HAP-1 (cell line): ENCODE results near the gene DRG2.

ENCODE experiments used
- DNase-seq, 2 experiments: peaks; one replicate each; pipeline ENCODE4 v3.0.0-alpha.2; 2016 to 2020; ENCODE audit warnings: low spot score in 2 of 2
- H3K27me3 ChIP-seq: fragments of 250-450 bp; sonication (Bioruptor Pico); 2 replicates; pipeline ENCODE4 v1.5.1; 2020; ENCODE audit warnings: low read depth, mild to moderate bottlenecking, moderate library complexity
- H3K36me3 ChIP-seq: fragments of 250-450 bp; sonication (Bioruptor Pico); replicated peaks from 2 replicates; pipeline ENCODE4 v1.5.1; 2020; ENCODE audit warnings: mild to moderate bottlenecking
- H3K4me1 ChIP-seq: fragments of 250-450 bp; sonication (Bioruptor Pico); 2 replicates; pipeline ENCODE4 v1.5.1; 2020; ENCODE audit warnings: mild to moderate bottlenecking
- H3K4me3 ChIP-seq: fragments of 250-450 bp; sonication (Bioruptor Pico); 2 replicates; pipeline ENCODE4 v1.5.1; 2020; ENCODE audit warnings: mild to moderate bottlenecking, moderate library complexity
- H3K9me3 ChIP-seq: fragments of 250-450 bp; sonication (Bioruptor Pico); 2 replicates; pipeline ENCODE4 v1.5.1; 2020; ENCODE audit warnings: mild to moderate bottlenecking, moderate library complexity
- in situ Hi-C: fragments of 300-500 bp; cut with MboI; formaldehyde crosslinking; loops from 3 replicates; pipeline ENCODE4 v1.14.3; 2020; ENCODE audit warnings: low sequenced_read_pairs, inconsistent platforms, mixed read lengths

DRG2 gene

DNA sequence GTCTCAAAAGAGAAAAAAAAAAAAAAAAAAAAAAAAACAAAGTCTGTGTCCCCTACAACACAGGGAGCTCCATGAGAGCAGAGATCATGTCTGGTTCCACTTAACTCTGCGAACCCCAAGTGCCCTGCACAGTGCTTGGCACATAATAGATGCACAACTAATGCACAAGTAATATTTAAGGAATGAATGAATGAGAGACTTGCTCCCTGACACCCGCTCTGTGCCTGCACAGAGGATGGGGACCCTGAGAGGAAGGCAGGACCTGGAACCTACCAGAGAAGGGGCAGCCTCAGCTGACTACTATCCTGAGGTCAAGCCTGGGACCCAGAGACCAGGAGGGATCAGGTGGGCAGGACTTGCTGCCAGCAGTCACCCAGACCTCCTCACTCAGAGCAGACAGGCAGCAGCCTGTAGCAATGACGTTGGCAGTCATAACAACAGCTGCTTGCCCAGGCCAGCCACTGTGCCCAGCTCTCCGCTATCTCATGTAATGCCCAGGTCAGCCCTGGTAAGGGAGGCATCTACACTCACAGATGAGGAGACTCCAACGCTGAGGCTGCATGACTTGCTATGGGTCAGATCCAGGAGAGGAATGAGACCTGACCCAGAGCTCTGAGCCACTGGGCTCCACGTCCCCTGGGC is 23.7 kb downstream of the DRG2 start:
- no peak for DNase-seq
- in situ Hi-C loops: no loop called here
- Histone ChIP-seq H3K27me3 (no peaks in the 10 kb centered on the region), H3K9me3 (no peaks in the 10 kb centered on the region), H3K36me3 (0 out of 2 replicates have a peak, but pooled peaks cover 7% of the 10 kb centered on the region), H3K4me3 (no peak overlapping the region), H3K4me1 (no peaks in the 10 kb centered on the region)

DNA sequence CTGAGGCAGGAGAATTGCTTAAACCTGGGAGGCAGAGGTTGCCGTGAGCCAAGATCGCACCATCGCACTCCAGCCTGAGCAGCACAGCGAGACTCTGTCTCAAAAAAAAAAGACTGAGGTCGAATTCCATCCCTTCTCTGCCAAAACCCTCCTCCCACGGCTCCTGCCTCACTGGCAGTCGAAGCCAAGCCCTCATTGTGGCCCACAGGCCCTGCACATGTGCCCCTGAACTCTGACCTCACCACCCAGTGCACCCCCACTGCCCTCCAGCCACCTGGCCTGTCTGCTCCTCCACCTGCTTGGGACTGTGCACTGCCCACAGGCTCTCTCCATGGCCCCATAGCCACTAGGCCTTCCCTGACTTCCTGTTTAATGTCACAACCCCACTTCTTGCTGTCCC is 27.8 kb downstream of the DRG2 start:
- H3K4me3 ChIP-seq: no peak overlapping the region
- H3K36me3 ChIP-seq: no peaks in the 10 kb centered on the region
- no peaks in the 10 kb centered on the region for H3K4me1 ChIP-seq
- in situ Hi-C loops: no loop called here
- peaks cover 2% of the 10 kb centered on the region; the same call in 1 of the 2 replicates for H3K9me3 ChIP-seq
- no peaks in the 10 kb centered on the region for H3K27me3 ChIP-seq
- no peak for DNase-seq

DNA sequence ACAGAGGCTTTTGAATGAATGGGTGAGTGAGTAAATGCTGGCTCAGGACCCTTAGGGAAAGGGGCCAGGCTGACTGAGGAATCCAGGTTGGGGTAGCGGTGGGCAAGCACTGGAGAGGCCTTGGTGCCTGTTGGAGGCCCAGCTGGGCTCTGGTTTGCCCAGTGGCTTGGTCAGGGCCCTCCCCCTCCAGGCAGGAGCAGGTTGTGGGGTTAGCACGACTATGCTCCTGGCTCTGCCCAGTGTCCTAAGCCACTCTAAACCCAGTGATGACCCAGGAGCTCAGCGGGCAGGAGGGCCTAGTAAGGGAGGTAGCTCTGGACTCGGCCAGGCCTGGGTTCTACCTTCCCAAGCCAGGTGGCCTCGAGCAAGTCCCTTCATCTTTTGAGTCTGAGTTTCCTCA is 28.3 kb downstream of the DRG2 start:
- peaks cover 2% of the 10 kb centered on the region; the same call in 1 of the 2 replicates for H3K9me3 ChIP-seq
- H3K36me3 ChIP-seq: no peaks in the 10 kb centered on the region
- in situ Hi-C loops: no loop called here
- H3K27me3 ChIP-seq: no peaks in the 10 kb centered on the region
- no peaks in the 10 kb centered on the region for H3K4me1 ChIP-seq
- no peak for DNase-seq
- H3K4me3 ChIP-seq: no peak overlapping the region

DNA sequence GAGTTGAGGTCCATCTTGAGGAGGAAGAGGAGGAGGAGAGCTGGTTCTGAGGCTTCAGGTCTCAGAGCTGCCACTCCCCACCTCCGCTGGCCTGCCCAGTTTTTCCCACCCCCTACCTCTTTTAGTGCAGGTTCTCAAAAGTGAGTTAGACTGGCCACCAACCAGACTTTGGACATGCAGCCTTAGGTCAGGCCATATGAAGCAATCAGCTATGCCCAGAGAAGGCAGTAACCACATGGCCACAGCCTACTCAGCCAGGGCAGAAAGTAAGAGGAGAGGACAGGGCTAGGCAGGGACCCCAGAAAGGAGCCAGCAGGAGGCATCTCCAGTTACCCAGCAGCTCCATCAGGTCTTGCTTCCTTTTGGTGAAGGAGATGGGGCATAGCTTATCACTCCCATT is 29.8 kb downstream of the DRG2 start:
- in situ Hi-C loops: no loop called here
- no peak for DNase-seq
- no peaks in the 10 kb centered on the region for H3K36me3 ChIP-seq
- no peaks in the 10 kb centered on the region for H3K27me3 ChIP-seq
- no peak overlapping the region for H3K4me3 ChIP-seq
- H3K9me3 ChIP-seq: peaks cover 2% of the 10 kb centered on the region; the same call in 1 of the 2 replicates
- H3K4me1 ChIP-seq: no peaks in the 10 kb centered on the region

DNA sequence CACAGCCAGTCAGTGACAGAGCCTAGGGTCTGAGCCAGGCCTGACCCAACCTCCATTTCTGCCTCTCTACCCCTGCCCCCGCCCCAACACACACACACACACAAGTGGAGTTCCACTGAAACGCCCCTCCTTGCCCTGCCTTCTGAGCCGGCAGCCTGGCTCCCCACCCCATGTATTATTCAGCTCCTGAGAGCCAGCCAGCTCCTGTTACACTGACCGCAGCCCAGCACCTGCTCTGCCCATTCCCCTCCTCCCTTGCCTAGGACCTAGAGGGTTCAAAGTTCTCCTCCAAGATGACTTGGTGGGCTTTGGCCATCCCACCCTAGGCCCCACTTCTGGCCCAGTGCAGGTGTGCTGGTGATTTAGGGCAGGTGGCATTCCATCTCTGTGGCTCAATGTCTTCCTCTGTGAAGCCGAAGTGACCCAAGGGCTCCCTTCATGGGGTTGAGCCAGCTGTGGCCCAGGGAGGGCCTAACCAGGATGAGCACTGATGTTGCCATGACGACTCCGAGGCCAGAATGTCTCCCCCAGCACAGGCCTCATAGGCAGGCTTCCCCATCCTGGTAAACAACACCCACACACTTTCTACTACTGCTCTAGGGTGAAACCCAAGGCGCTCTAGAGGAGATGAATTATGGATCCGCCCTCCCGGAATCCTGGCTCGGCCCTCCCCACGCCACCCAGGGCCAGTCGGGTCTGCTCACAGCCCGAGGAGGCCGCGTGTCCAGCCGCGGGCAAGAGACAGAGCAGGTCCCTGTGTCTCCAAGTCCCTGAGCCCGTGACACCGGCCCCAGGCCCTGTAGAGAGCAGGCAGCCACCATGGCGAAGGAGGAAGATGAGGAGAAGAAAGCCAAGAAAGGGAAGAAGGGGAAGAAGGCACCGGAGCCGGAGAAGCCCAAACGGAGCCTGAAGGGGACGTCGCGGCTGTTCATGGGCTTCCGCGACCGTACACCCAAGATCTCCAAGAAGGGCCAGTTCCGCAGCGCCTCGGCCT is 30.5 kb downstream of the DRG2 start:
- H3K27me3 ChIP-seq: no peaks in the 10 kb centered on the region
- no peaks in the 10 kb centered on the region for H3K36me3 ChIP-seq
- no peaks in the 10 kb centered on the region for H3K4me1 ChIP-seq
- no peak overlapping the region for H3K4me3 ChIP-seq
- DNase-seq: no peak
- peaks cover 2% of the 10 kb centered on the region; the same call in 1 of the 2 replicates for H3K9me3 ChIP-seq
- in situ Hi-C loops: no loop called here

DNA sequence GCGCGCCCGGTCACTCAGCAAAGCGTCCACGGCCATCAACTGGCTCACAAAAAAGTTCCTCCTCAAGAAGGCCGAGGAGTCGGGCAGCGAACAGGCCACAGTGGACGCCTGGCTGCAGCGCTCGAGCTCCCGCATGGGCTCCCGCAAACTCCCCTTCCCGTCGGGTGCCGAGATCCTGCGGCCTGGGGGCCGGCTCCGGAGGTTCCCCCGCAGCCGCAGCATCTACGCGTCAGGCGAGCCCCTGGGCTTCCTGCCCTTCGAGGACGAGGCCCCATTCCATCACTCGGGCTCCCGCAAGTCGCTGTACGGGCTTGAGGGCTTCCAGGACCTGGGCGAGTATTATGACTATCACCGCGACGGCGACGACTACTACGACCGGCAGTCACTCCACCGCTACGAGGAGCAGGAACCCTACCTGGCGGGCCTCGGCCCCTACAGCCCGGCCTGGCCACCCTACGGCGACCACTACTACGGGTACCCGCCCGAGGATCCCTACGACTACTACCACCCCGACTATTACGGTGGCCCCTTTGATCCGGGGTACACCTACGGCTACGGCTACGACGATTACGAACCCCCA is 31.5 kb downstream of the DRG2 start:
- Histone ChIP-seq H3K4me1 (no peaks in the 10 kb centered on the region), H3K4me3 (no peak overlapping the region), H3K36me3 (no peaks in the 10 kb centered on the region), H3K9me3 (peaks cover 2% of the 10 kb centered on the region; the same call in 1 of the 2 replicates), H3K27me3 (no peaks in the 10 kb centered on the region)
- no peak for DNase-seq
- in situ Hi-C loops: no loop called here

DNA sequence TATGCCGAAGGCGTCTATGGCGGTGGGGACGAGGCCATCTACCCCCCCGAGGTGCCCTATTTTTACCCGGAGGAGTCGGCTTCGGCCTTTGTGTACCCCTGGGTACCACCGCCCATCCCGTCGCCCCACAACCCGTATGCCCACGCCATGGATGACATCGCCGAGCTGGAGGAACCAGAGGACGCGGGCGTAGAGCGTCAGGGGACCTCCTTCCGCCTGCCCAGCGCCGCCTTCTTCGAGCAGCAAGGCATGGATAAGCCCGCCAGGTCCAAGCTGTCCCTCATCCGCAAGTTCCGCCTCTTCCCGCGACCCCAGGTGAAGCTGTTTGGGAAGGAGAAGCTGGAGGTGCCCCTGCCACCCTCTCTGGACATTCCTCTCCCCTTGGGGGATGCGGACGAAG is 32.2 kb downstream of the DRG2 start:
- no peaks in the 10 kb centered on the region for H3K4me1 ChIP-seq
- peaks cover 2% of the 10 kb centered on the region; the same call in 1 of the 2 replicates for H3K9me3 ChIP-seq
- no peaks in the 10 kb centered on the region for H3K27me3 ChIP-seq
- in situ Hi-C loops: no loop called here
- H3K4me3 ChIP-seq: no peak overlapping the region
- DNase-seq: no peak
- no peaks in the 10 kb centered on the region for H3K36me3 ChIP-seq

DNA sequence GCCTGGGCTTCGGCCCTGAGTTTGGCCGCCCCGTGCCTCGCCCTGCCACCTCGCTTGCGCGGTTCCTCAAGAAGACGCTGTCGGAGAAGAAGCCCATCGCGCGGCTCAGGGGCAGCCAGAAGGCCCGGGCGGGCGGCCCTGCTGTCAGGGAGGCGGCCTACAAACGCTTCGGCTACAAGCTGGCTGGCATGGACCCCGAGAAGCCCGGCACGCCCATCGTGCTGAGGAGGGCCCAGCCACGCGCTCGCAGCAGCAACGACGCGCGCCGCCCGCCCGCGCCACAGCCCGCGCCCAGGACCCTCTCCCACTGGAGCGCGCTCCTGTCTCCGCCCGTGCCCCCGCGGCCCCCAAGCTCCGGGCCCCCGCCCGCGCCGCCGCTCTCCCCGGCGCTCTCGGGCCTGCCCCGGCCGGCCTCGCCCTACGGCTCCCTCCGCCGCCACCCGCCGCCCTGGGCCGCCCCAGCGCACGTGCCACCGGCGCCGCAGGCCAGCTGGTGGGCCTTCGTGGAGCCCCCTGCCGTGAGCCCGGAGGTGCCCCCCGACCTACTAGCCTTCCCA is 32.8 kb downstream of the DRG2 start:
- in situ Hi-C loops: no loop called here
- no peak for DNase-seq
- H3K4me3 ChIP-seq: no peak overlapping the region
- H3K4me1 ChIP-seq: no peaks in the 10 kb centered on the region
- no peaks in the 10 kb centered on the region for H3K36me3 ChIP-seq
- no peaks in the 10 kb centered on the region for H3K27me3 ChIP-seq
- H3K9me3 ChIP-seq: peaks cover 2% of the 10 kb centered on the region; the same call in 1 of the 2 replicates

DNA sequence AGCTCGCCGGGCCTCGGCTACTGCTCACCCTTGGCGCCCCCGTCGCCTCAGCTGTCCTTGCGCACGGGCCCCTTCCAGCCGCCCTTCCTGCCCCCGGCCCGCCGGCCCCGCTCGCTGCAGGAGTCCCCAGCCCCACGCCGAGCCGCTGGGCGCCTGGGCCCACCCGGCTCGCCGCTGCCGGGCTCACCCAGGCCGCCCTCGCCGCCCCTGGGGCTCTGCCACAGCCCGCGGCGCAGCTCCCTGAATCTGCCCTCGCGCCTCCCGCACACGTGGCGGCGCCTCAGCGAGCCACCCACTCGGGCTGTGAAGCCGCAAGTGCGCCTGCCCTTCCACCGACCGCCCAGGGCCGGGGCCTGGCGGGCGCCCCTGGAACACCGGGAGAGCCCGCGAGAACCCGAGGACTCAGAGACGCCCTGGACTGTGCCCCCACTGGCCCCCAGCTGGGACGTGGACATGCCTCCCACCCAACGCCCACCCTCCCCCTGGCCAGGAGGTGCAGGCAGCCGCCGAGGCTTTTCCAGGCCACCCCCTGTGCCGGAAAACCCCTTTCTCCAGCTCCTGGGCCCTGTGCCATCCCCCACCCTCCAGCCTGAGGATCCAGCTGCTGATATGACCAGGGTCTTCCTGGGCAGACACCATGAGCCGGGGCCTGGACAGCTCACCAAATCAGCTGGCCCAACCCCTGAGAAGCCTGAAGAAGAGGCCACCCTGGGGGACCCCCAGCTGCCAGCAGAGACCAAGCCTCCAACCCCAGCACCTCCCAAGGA is 33.6 kb downstream of the DRG2 start:
- Histone ChIP-seq H3K4me3 (no peak overlapping the region), H3K27me3 (no peaks in the 10 kb centered on the region), H3K4me1 (no peaks in the 10 kb centered on the region), H3K9me3 (peaks cover 2% of the 10 kb centered on the region; the same call in 1 of the 2 replicates), H3K36me3 (no peaks in the 10 kb centered on the region)
- in situ Hi-C loops: no loop called here
- DNase-seq: no peak

DNA sequence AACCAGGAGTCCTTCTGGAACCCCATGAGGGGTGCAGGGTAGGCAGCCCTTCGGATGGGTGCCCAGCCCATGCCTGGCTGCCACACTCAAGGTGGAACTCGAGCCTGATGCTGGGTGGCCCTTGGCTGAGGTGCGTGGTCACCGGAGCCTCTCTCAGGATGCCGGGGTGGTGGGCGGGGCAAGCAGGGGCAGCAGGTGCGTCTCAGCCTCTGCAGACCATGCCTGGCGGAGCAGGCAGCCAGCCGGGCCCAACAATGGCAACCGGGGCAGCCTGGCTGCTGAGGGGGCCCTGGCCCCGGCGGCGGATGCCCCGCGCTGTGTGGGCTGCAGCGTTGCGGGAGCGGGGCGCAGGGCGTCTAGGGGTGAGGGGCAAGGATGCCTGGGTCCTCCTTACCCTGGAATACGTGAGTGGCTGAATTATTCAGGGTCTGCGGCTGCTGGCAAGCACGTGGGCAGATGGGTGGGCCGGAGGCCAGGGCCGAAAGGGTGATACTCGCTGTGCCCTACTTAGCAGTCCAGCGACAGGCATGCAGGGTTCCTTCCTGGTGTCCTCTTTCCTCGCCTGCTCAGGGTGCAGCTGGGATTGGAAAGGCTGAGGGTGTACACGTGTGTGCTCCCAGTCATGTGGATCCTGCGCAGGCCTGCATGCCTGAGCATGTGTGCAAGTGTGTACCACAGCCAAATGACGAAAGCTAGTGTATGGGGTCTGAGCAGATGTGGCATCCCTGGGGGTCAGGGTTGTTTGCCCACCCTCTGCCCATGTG is 35.4 kb downstream of the DRG2 start:
- Histone ChIP-seq H3K9me3 (peaks cover 2% of the 10 kb centered on the region; the same call in 1 of the 2 replicates), H3K4me1 (no peaks in the 10 kb centered on the region), H3K27me3 (no peaks in the 10 kb centered on the region), H3K36me3 (no peaks in the 10 kb centered on the region), H3K4me3 (no peak overlapping the region)
- DNase-seq: no peak
- in situ Hi-C loops: no loop called here

DNA sequence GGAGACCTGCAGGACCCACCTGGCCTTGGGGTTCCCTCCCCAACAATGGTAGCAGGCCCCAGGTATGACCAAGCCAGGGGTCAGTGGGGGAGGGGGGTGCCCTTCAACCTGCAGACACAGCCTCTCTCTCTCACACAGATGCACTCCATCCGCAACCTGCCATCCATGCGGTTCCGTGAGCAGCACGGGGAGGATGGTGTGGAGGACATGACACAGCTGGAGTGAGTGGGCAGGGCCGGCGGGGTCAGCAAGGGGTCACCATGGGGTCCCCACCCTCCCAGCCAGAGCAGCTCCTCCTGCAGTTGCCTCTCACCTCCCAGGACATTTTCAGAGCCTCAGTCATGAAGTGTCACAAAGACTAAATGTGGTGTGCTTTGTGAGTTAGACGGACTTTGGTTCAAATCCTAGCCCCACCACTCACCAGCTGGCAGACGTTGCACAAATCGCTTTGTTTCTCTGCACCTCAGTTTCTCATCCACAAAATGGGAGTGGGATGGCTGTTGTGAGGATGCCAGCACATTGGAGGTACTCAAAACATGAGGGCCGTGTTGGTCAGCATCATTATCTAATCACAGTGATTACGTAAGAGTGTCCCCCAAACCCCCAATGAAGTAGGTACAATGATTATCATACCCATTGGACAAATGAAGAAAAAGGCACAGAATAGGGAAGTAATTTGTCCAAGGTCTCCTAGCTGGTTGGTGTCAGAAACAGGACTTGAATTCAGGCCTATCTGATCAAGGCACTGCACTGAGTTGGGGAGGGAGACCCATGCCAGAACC is 36.8 kb downstream of the DRG2 start:
- no peaks in the 10 kb centered on the region for H3K36me3 ChIP-seq
- in situ Hi-C loops: no loop called here
- H3K4me1 ChIP-seq: no peaks in the 10 kb centered on the region
- H3K4me3 ChIP-seq: no peak overlapping the region
- DNase-seq: no peak
- H3K27me3 ChIP-seq: no peaks in the 10 kb centered on the region
- H3K9me3 ChIP-seq: 0 out of 2 replicates have a peak, but pooled peaks cover 2% of the 10 kb centered on the region

DNA sequence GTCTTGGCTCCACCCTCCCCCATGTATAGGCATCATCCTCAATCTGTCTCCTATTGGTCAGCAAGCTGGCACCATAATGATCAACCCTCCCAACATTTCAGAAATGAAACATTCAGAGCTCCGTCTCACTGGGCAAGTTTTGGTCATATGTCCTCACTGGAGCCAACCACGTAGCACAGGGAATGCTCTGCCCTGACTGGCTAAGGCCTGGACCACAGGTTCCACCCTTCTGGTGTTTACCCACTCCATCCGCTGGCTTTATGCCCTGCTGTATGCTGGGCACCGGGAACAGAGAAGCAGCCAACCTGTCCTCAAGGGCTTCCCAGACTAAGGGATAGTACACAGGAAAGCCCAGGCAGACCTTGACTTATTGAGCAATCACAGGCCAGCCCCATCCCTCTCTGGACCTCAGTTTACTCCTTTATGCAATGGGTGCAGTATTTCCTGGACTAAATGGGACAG is 41.3 kb downstream of the DRG2 start:
- Histone ChIP-seq H3K4me1 (no peaks in the 10 kb centered on the region), H3K36me3 (no peaks in the 10 kb centered on the region), H3K9me3 (no peaks in the 10 kb centered on the region), H3K27me3 (no peaks in the 10 kb centered on the region), H3K4me3 (no peak overlapping the region)
- in situ Hi-C loops: no loop called here
- DNase-seq: no peak
